Fibroblast of lung (primary cell): ENCODE measurements around the gene SPATA16. TPM values are rescaled to one million over a fixed set of nuclear protein-coding genes. Genes with fewer than 3 reads are reported as not detected.
"Not testable (repeated sequence)": the region's sequence is repeated elsewhere in the genome, so short reads cannot be mapped to it uniquely, and the experiment has no call there.

Experiments used
- DNase-seq, 2 donors: peaks; one replicate each; pipeline versions ENCODE4 v3.0.0 to v3.0.0-alpha.2; 2010; ENCODE audit warnings: low read depth in 2 of 2
- H2AFZ ChIP-seq: 2 replicates; pipeline ENCODE4 v1.5.1; 2012; ENCODE audit warnings: low read length, control low read depth, inconsistent platforms
- H3K27ac ChIP-seq: 2 replicates; pipeline ENCODE4 v1.5.1; 2011; ENCODE audit warnings: low read length, control low read depth; ENCODE audit not compliant: insufficient read depth
- H3K27me3 ChIP-seq: 2 replicates; pipeline ENCODE4 v1.5.1; 2011; ENCODE audit warnings: mild to moderate bottlenecking, low read length; ENCODE audit not compliant: control insufficient read depth, insufficient read depth
- H3K36me3 ChIP-seq: 2 replicates; pipeline ENCODE4 v1.5.1; 2011; ENCODE audit warnings: low read length; ENCODE audit not compliant: control insufficient read depth, insufficient read depth
- H3K4me1 ChIP-seq: 2 replicates; pipeline ENCODE4 v1.5.1; 2011; ENCODE audit warnings: low read length; ENCODE audit not compliant: control insufficient read depth, insufficient read depth; ENCODE audit errors: extremely low read depth
- H3K4me2 ChIP-seq: 2 replicates; pipeline ENCODE4 v1.5.1; 2011; ENCODE audit warnings: low read length, control low read depth; ENCODE audit not compliant: insufficient read depth; ENCODE audit errors: extremely low read depth
- H3K4me3 ChIP-seq, 4 experiments: fragments of 200-600 bp in 1 of 4; sonication (generic) in 1 of 4; replicated peaks in 1 of 4; 2 replicates each; pipeline ENCODE4 v1.5.1; 2011 to 2016; ENCODE audit warnings: low read length in 4 of 4, low read depth in 3 of 4, mild to moderate bottlenecking in 3 of 4, control low read depth in 2 of 4, inconsistent platforms in 1 of 4, mixed read lengths in 1 of 4; ENCODE audit not compliant: insufficient read depth in 1 of 4; ENCODE audit errors: control extremely low read depth in 1 of 4
- H3K79me2 ChIP-seq: 2 replicates; pipeline ENCODE4 v1.5.1; 2012; ENCODE audit warnings: mild to moderate bottlenecking, low read length, inconsistent platforms; ENCODE audit not compliant: control insufficient read depth, insufficient read depth
- H3K9ac ChIP-seq: 2 replicates; pipeline ENCODE4 v1.5.1; 2011; ENCODE audit warnings: mild to moderate bottlenecking, low read length, control low read depth; ENCODE audit not compliant: insufficient read depth
- H3K9me3 ChIP-seq: 2 replicates; pipeline ENCODE4 v1.5.1; 2012; ENCODE audit warnings: low read depth, low read length; ENCODE audit not compliant: control insufficient read depth, insufficient read depth
- H4K20me1 ChIP-seq: 2 replicates; pipeline ENCODE4 v1.5.1; 2011; ENCODE audit warnings: low read length; ENCODE audit not compliant: control insufficient read depth, insufficient read depth; ENCODE audit errors: extremely low read depth
- EZH2 ChIP-seq: IDR thresholded peaks from 2 replicates; pipeline ENCODE4 v1.5.1; 2012; ENCODE audit warnings: low read length, control low read depth, mild to moderate bottlenecking; ENCODE audit errors: missing control alignments
- polyA plus RNA-seq, 2 donors: library from polyadenylated mRNA; depleted of rRNA in 1 of 2; stranded (reverse) in 1 of 2; unstranded in 1 of 2; fragments of >200 nt; gene quantifications; 2 replicates each; pipeline ENCODE4 v1.2.1, GENCODE V29; 2011 to 2012; ENCODE audit warnings: missing spikeins in 1 of 2
- total RNA-seq: library from RNA; depleted of rRNA; stranded (reverse); fragments of >200 nt; gene quantifications from 2 replicates; pipeline ENCODE4 v1.2.1, GENCODE V29; 2014
- TF ChIP-seq, protein P1 (sequence below), 2 donors: IDR thresholded peaks in 1 of 2; conservative IDR thresholded peaks in 1 of 2; 1 replicate in 1 of 2; 2 replicates in 1 of 2; pipeline ENCODE4 v1.5.1; 2011 to 2012; ENCODE audit warnings: low read length in 2 of 2, control low read depth in 1 of 2, inconsistent platforms in 1 of 2, low read depth in 1 of 2, mild to moderate bottlenecking in 1 of 2

Gene SPATA16
- total and polyA plus RNA-seq, 2 donors (not counting 1 experiment from before 2014, with no cell fraction given): not detected

DNA sequence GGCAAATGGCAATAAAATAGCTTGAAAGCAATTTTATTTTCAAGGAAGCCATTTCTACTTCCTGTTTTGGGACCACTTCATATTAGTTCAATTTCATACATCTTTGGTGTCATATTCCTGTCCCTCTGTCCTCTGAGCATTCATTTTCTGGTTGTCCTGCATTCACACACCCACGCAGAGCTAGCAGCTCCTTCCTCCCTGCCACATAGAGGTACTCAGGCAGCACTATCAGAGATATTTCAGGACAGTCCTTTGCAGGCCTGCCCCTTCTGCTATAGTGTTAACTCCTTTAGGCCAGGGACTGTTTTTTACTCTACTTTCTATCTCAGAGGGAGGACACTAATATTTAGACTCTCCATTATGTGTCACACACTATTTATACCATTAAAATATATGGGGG is 258.5 kb downstream of the SPATA16 start:
- no peak overlapping the region for H3K4me2 ChIP-seq
- H3K27ac ChIP-seq: no peak overlapping the region
- no peak overlapping the region for H3K9ac ChIP-seq
- TF ChIP-seq, protein P1, sequence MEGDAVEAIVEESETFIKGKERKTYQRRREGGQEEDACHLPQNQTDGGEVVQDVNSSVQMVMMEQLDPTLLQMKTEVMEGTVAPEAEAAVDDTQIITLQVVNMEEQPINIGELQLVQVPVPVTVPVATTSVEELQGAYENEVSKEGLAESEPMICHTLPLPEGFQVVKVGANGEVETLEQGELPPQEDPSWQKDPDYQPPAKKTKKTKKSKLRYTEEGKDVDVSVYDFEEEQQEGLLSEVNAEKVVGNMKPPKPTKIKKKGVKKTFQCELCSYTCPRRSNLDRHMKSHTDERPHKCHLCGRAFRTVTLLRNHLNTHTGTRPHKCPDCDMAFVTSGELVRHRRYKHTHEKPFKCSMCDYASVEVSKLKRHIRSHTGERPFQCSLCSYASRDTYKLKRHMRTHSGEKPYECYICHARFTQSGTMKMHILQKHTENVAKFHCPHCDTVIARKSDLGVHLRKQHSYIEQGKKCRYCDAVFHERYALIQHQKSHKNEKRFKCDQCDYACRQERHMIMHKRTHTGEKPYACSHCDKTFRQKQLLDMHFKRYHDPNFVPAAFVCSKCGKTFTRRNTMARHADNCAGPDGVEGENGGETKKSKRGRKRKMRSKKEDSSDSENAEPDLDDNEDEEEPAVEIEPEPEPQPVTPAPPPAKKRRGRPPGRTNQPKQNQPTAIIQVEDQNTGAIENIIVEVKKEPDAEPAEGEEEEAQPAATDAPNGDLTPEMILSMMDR (conservative IDR thresholded peaks at IDR 0.05 in 1 of 2, IDR thresholded peaks at IDR 0.05 in 1 of 2; ENCODE audit: low read depth in 1 of 2, low read length in 2 of 2): no peak
- no peak for TF ChIP-seq EZH2
- H2AFZ ChIP-seq: no peak overlapping the region
- no peaks in the 10 kb centered on the region for H4K20me1 ChIP-seq
- H3K9me3 ChIP-seq: no peaks in the 10 kb centered on the region
- no peaks in the 10 kb centered on the region for H3K79me2 ChIP-seq
- no peaks in the 10 kb centered on the region for H3K36me3 ChIP-seq
- no peaks in the 10 kb centered on the region for H3K27me3 ChIP-seq
- H3K4me3 ChIP-seq: no peak overlapping the region
- H3K4me1 ChIP-seq: no peaks in the 10 kb centered on the region
- no peak for DNase-seq

DNA sequence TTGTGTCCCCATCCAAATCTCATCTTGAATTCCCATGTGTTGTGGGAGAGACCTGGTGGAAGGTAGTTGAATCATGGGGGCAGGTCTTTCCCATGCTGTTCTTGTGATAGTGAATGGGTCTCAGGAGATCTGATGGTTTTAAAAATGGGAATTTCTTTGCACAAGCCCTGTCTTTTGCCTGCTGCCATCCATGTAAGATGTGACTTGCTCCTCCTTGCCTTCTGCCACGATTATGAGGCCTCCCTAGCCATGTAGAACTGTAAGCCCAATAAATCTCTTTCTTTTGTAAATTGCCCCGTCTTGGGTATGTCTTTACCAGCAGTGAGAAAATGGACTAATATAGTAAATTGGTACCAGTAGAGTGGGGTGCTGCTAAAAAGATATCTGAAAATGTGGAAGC is 261.7 kb downstream of the SPATA16 start:
- H3K9me3 ChIP-seq, H3K4me2 ChIP-seq, H3K79me2 ChIP-seq, H3K9ac ChIP-seq, H3K4me1 ChIP-seq, H4K20me1 ChIP-seq, H3K4me3 ChIP-seq, H3K27ac ChIP-seq, H3K27me3 ChIP-seq, DNase-seq, H2AFZ ChIP-seq, H3K36me3 ChIP-seq: not testable (repeated sequence)

DNA sequence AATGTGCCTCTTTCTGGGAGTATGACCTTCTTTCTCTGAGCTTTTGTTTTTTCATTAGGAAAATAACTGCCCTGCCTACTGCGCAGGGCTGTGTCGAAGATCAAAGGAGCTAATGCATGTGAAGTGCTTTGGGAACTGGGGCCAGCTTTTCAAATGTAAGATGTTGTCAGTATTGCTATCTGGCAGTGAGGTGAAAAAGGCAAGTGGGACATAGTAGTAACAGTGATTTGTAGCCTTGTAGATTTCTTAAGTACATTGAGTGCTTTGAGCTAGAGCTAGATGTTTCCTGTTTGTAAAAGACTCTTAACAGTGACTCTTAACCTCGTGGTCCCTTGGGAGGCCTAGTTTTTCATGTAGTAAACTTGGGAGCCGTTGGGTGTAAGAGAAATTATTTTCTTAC is 264.0 kb downstream of the SPATA16 start:
- Histone ChIP-seq H3K27ac (no peak overlapping the region), H2AFZ (no peak overlapping the region), H3K4me1 (no peaks in the 10 kb centered on the region), H4K20me1 (no peaks in the 10 kb centered on the region), H3K9me3 (no peaks in the 10 kb centered on the region), H3K4me3 (no peak overlapping the region), H3K9ac (no peak overlapping the region), H3K36me3 (no peaks in the 10 kb centered on the region), H3K79me2 (no peaks in the 10 kb centered on the region), H3K4me2 (no peak overlapping the region), H3K27me3 (no peaks in the 10 kb centered on the region)
- TF ChIP-seq, protein P1 (conservative IDR thresholded peaks at IDR 0.05 in 1 of 2, IDR thresholded peaks at IDR 0.05 in 1 of 2; ENCODE audit: low read depth in 1 of 2, low read length in 2 of 2): no peak
- no peak for DNase-seq

DNA sequence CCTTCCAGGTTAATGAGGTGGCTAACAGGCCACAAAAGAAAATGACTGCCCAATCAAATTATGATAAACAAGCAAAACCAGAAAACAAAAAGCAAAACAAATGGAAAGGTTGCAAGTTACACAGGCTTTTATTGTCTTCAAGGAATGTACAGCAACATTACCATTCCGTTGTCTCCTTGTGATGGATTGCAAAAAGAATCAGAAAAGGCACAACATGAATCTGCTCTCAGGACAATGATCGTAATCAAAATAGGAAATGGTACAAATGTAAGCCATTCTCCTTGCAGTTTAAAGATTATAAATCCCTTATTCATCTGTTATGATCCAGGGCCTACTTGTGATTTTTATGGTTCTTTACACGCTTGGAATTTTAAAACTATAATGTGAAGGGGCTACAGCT is 264.7 kb downstream of the SPATA16 start:
- Histone ChIP-seq H3K4me2 (no peak overlapping the region), H3K9me3 (no peaks in the 10 kb centered on the region), H2AFZ (no peak overlapping the region), H4K20me1 (no peaks in the 10 kb centered on the region), H3K36me3 (no peaks in the 10 kb centered on the region), H3K79me2 (no peaks in the 10 kb centered on the region), H3K9ac (no peak overlapping the region), H3K27me3 (no peaks in the 10 kb centered on the region), H3K4me1 (no peaks in the 10 kb centered on the region), H3K27ac (no peak overlapping the region), H3K4me3 (no peak overlapping the region)
- DNase-seq: no peak
- TF ChIP-seq, protein P1 (conservative IDR thresholded peaks at IDR 0.05 in 1 of 2, IDR thresholded peaks at IDR 0.05 in 1 of 2; ENCODE audit: low read depth in 1 of 2, low read length in 2 of 2): no peak
- no peak for TF ChIP-seq EZH2
